Lower lobe of right lung (tissue), 2 donors: Measurements from ENCODE around the gene WDR90. TPM values are rescaled to one million over a fixed set of nuclear protein-coding genes. Genes with fewer than 3 reads are reported as not detected.
"Not testable (repeated sequence)": the region's sequence is repeated elsewhere in the genome, so short reads cannot be mapped to it uniquely, and the experiment has no call there.

Experiments
- ATAC-seq, 2 donors: fragments of 200-7000 bp; cut with Tn5 transposase; one replicate each; pipeline ENCODE4 v1.9.1; 2020 to 2022; ENCODE audit warnings: mild to moderate bottlenecking in 2 of 2, moderate library complexity in 2 of 2
- DNase-seq: peaks from one replicate; pipeline ENCODE4 v3.0.0-alpha.2; 2020
- H3K27ac ChIP-seq: fragments of 200-600 bp; one replicate; pipeline ENCODE4 v1.8.0; 2022
- H3K27me3 ChIP-seq: fragments of 200-600 bp; one replicate; pipeline ENCODE4 v1.8.0; 2022; ENCODE audit warnings: low read depth
- H3K36me3 ChIP-seq: fragments of 200-600 bp; one replicate; pipeline ENCODE4 v1.8.0; 2022; ENCODE audit warnings: mild to moderate bottlenecking
- H3K4me1 ChIP-seq: fragments of 200-600 bp; one replicate; pipeline ENCODE4 v1.8.0; 2022
- H3K4me3 ChIP-seq: fragments of 200-600 bp; one replicate; pipeline ENCODE4 v1.8.0; 2022; ENCODE audit warnings: mild to moderate bottlenecking
- H3K9me3 ChIP-seq: fragments of 200-600 bp; one replicate; pipeline ENCODE4 v1.8.0; 2022
- CTCF ChIP-seq: fragments of 200-600 bp; IDR thresholded peaks from one replicate; pipeline ENCODE4 v1.8.0; 2022; ENCODE audit warnings: antibody characterized with exemption, mild to moderate bottlenecking
- intact Hi-C: fragments of 100-400 bp; cut with DNase I; formaldehyde crosslinking; loops from one replicate; pipeline ENCODE4 v1.11.0; 2022
- total RNA-seq: library from RNA; stranded (reverse); fragmentation: NEBNext Ultra II Directional; extraction: Animal tissue kit (Norgen Biotek cat#: 25700); gene quantifications from one replicate; pipeline ENCODE4 v1.2.1, GENCODE V29; 2021
- donor health status: DM: no; HTN: yes; CAD: no; lungs with severe emphysema.

WDR90 gene
- total RNA-seq, 1 donor from 2014 or later = 31.4 TPM

- Histone ChIP-seq H3K9me3 (no peaks in the 10 kb centered on the region), H3K27ac (no peak overlapping the region), H3K36me3 (no peaks in the 10 kb centered on the region), H3K4me3 (no peak overlapping the region), H3K4me1 (peaks cover 11% of the 10 kb centered on the region), H3K27me3 (peaks cover 67% of the 10 kb centered on the region)
- ATAC-seq (no peak), DNase-seq (no peak)
- intact Hi-C loops = no loop called here
- no peak for TF ChIP-seq CTCF
These were observed 61.4 kb downstream of the WDR90 start for GRCh38 chr16:710500-711075.

GRCh38 chr16:711084-711483, 61.9 kb downstream of the WDR90 start:
- no peak overlapping the region for H3K4me3 ChIP-seq
- H3K4me1 ChIP-seq = peaks cover 14% of the 10 kb centered on the region
- H3K27me3 ChIP-seq = peaks cover 65% of the 10 kb centered on the region
- H3K36me3 ChIP-seq = no peaks in the 10 kb centered on the region
- ATAC-seq = no peak
- no peak for DNase-seq
- H3K27ac ChIP-seq = no peak overlapping the region
- H3K9me3 ChIP-seq = no peaks in the 10 kb centered on the region
- intact Hi-C loops = no loop called here
- no peak for TF ChIP-seq CTCF

DNA sequence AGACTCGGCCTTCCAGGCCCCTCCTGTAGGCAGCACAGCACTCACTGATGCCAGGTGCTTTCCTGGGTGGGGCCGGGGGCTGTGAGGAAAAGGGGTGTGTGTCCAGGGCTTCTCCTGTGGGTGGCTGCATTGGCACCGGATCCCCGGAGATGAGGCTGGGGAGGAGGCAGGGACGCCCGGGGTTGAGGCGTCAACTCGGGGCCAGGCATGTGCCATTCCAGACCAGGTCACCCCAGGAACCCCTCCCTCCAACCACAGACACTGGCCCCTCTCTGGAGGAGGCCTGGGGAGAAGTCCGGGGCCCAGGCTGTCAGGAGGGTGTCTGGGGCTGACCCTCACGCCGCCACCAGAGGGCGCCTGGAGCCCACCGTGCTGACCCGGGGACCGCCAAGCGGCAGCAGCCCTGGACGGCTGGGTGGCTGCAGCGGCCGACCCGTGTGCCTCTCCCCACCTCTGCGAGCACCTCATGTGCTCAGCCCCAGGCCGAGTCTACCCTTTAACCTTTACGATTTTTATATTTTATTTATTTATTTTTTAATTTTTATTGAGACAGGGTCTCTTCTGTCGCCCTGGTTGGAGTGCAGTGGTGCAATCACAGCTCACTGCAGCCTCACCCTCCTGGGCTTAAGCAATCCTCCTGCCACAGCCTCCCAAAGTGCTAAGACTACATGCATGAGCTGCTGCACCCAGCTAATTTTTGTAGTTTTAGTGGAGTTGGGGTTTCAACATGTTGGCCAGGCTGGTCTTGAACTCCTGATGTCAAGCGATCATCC, 62.6 kb downstream of the WDR90 start:
- TF ChIP-seq CTCF = peak; percentile 98
- Histone ChIP-seq H3K4me1 (peaks cover 17% of the 10 kb centered on the region), H3K27ac (no peak overlapping the region), H3K36me3 (no peaks in the 10 kb centered on the region), H3K27me3 (peaks cover 58% of the 10 kb centered on the region), H3K9me3 (no peaks in the 10 kb centered on the region), H3K4me3 (no peak overlapping the region)
- ATAC-seq (peak; percentile 77 to 78), DNase-seq (peak; percentile 87)
- intact Hi-C loops = no loop called here

- ATAC-seq, H3K36me3 ChIP-seq, intact Hi-C loops, DNase-seq, H3K9me3 ChIP-seq, H3K4me3 ChIP-seq, H3K27ac ChIP-seq: not testable (repeated sequence)
- peak; percentile 39 for TF ChIP-seq CTCF
- Histone ChIP-seq H3K4me1 (peaks cover 18% of the 10 kb centered on the region), H3K27me3 (peaks cover 50% of the 10 kb centered on the region)
These were observed 63.6 kb downstream of the WDR90 start for GRCh38 chr16:712740-713250.

- intact Hi-C loops = no loop called here
- DNase-seq (no peak), ATAC-seq (no peak)
- peaks cover 37% of the 10 kb centered on the region for H3K27me3 ChIP-seq
- peak overlapping the region; percentile 34 for H3K4me3 ChIP-seq
- H3K27ac ChIP-seq = no peak overlapping the region
- H3K4me1 ChIP-seq = peaks cover 18% of the 10 kb centered on the region
- no peak for TF ChIP-seq CTCF
- H3K36me3 ChIP-seq = no peaks in the 10 kb centered on the region
- no peaks in the 10 kb centered on the region for H3K9me3 ChIP-seq
These were observed 64.9 kb downstream of the WDR90 start for GRCh38 chr16:714079-714478.
